Cardiac fibroblast (primary cell): ENCODE results near the gene MAGT1.

Experiments
- DNase-seq, 2 donors: peaks; one replicate each; pipeline versions ENCODE4 v3.0.0 to v3.0.0-alpha.2; 2010; ENCODE audit warnings: low read depth in 2 of 2
- H3K4me3 ChIP-seq, 2 donors: replicated peaks in 1 of 2; 1 replicate in 1 of 2; 2 replicates in 1 of 2; pipeline ENCODE4 v1.5.1; 2011; ENCODE audit warnings: low read depth in 2 of 2, low read length in 2 of 2, mild to moderate bottlenecking in 2 of 2, moderate library complexity in 1 of 2
- TF ChIP-seq, protein P1 (sequence below): IDR thresholded peaks from one replicate; pipeline ENCODE4 v1.5.1; 2011; ENCODE audit warnings: low read depth, mild to moderate bottlenecking, low read length, inconsistent platforms

The MAGT1 gene

DNA sequence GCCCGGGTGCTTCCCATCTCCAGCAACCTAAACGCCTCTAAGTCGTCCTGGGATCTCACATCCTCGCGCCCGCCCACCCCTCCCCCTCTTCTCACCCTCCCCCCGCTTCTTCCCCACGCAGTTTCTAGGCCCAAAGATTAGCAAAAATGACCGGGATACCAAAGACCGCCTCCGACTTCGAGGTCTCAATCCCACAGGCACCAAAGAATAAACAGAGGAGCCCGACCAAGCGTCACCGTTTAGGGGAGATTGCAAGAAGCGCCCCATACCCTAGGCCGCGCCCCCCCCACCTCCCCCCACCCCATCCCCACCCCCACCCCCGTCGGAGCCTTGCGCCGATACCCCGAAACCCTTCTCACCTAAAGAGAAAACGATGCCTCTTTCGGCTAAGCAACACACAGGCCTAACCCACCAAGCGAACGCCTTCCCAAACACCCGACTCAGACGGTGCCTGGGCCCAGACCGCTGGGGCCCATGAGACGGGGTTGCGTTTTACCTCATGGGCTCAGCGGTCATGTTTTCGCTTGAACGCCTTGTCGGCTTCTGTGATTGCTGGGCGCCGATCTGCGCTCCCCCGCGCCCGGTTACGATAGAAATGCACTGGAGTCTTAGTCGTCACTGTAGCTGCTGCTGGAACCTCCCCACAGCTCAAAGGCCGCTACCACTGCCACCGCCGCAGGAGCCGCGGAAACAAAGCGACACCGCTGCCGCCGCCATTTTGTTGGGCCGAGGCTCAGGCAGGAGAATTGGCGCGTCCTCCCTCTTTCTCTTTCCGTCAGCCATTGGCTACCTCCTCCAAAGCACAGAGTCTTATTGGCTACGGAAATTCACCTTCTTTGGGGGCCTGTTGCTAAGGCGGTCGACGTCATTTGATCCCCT is 109.5 kb downstream of the MAGT1 start, which contains the start of gene ATRX:
TSS of gene ATRX (minus strand) at position 731 of the 879 bp plus-strand sequence. CDS start at position 516, 215 bp downstream.
- DNase-seq: peak; percentile 81 to 82
- TF ChIP-seq, protein P1, sequence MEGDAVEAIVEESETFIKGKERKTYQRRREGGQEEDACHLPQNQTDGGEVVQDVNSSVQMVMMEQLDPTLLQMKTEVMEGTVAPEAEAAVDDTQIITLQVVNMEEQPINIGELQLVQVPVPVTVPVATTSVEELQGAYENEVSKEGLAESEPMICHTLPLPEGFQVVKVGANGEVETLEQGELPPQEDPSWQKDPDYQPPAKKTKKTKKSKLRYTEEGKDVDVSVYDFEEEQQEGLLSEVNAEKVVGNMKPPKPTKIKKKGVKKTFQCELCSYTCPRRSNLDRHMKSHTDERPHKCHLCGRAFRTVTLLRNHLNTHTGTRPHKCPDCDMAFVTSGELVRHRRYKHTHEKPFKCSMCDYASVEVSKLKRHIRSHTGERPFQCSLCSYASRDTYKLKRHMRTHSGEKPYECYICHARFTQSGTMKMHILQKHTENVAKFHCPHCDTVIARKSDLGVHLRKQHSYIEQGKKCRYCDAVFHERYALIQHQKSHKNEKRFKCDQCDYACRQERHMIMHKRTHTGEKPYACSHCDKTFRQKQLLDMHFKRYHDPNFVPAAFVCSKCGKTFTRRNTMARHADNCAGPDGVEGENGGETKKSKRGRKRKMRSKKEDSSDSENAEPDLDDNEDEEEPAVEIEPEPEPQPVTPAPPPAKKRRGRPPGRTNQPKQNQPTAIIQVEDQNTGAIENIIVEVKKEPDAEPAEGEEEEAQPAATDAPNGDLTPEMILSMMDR: no peak
- peak within 1 kb of the TSS; percentile 67 to 70 for H3K4me3 ChIP-seq

DNA sequence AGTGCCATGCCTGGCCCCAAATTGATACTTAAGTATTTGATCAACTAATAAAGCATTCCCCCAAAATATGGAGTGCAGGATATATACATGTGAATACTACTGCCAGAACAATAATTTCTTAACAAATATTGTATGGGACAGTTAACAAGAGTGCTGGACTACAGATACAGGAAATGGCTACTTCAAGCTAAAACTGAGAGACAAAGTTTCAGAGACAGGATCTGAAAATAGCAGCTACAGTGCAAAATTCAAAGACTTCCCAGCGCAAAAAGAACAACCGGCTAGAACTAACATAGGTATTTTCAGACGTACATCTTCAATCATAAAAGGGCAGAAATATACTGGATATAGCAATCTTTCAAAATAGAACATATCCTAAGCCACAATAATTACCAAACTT is 115.5 kb downstream of the MAGT1 start:
- TF ChIP-seq, protein P1: no peak
- H3K4me3 ChIP-seq: no peak overlapping the region
- no peak for DNase-seq

DNA sequence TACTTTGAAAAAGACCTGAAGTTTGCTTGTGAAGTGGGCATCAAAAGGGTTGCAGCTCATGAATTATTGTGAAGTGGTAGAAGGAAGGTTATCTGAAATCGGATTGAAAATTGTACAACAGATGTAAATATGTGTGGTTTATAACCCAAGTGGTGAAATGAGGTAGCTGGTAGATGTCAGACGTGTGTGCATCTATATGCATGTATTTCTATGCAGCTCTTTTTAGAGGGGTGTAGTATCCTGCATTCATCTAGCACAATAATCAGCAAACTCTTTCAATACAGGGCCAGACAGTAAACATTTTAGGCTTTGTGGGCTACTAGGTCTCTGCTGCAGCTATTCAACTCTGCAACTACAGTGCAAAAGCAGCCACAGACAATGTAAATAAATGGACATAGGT is 118.6 kb downstream of the MAGT1 start:
- no peak for DNase-seq
- no peak overlapping the region for H3K4me3 ChIP-seq
- TF ChIP-seq, protein P1: no peak
